HCT116 (cell line): ENCODE results near the gene C1R. TPM values are rescaled to one million over a fixed set of nuclear protein-coding genes. Genes with fewer than 3 reads are reported as not detected.

ENCODE experiments used
- ATAC-seq: fragments of 200-7000 bp; cut with Tn5 transposase; 2 replicates; pipeline ENCODE4 v1.9.1; 2020; ENCODE audit warnings: mild to moderate bottlenecking, moderate library complexity
- BruUV-seq: library from RNA; stranded (reverse); fragments of 400-500 nt; replicated peaks from 2 replicates; lab custom pipeline; 2021; lab: Mats Ljungman, UMichigan
- CTCF ChIA-PET: fragments of 300-600 bp; sonication (Branson Sonifier 250); formaldehyde crosslinking; loops from one replicate; lab custom pipeline; 2021; ENCODE audit warnings: antibody characterized with exemption; lab: Charles Lee
- POLR2A ChIA-PET: fragments of 300-600, 350-600 bp; sonication (Branson Sonifier 250); formaldehyde crosslinking; loops from one replicate; lab custom pipeline; 2021; ENCODE audit warnings: antibody characterized with exemption; lab: Charles Lee
- RAD21 ChIA-PET, 2 experiments: fragments of 300-600 bp; sonication (Branson Sonifier 250); formaldehyde crosslinking; loops; one replicate each; lab custom pipeline; 2023; ENCODE audit warnings: low total read pairs in 2 of 2; ENCODE audit not compliant: uncharacterized antibody in 2 of 2, unreplicated experiment in 2 of 2, low non-redundant PET in 1 of 2; lab: Charles Lee
- DNase-seq: peaks from one replicate; pipeline ENCODE4 v3.0.0-alpha.2; 2010; ENCODE audit warnings: low read depth, low spot score
- H2AFZ ChIP-seq: fragments of 200-600 bp; shearing (Covaris generic), sonication (generic); 2 replicates; pipeline ENCODE4 v1.6.1; 2017; ENCODE audit warnings: low read depth, mixed run types, mixed read lengths, antibody characterized with exemption, low read length; ENCODE audit not compliant: poor library complexity, severe bottlenecking
- H3K27ac ChIP-seq: 2 replicates; pipeline ENCODE4 v1.5.1; 2012; ENCODE audit warnings: low read depth, low read length
- H3K27me3 ChIP-seq: fragments of 200-600 bp; sonication (generic); 2 replicates; pipeline ENCODE4 v1.6.1; 2016; ENCODE audit warnings: mixed run types, low read length, mixed read lengths; ENCODE audit not compliant: insufficient read depth
- H3K36me3 ChIP-seq, 2 experiments: fragments of 200-500 bp in 1 of 2; fragments of 200-600 bp in 1 of 2; sonication (Bioruptor generic) in 1 of 2; sonication (generic) in 1 of 2; 2 replicates each; pipeline versions ENCODE4 v1.5.1 to v1.6.1; 2014 to 2016; ENCODE audit warnings: low read length in 2 of 2, inconsistent platforms in 1 of 2, mixed read lengths in 1 of 2, mixed run types in 1 of 2; ENCODE audit not compliant: insufficient read depth in 2 of 2, control insufficient read depth in 1 of 2
- H3K4me1 ChIP-seq, 2 experiments: fragments of 200-600 bp in 1 of 2; sonication (generic) in 1 of 2; 2 replicates each; pipeline versions ENCODE4 v1.5.1 to v1.6.1; 2012 to 2017; ENCODE audit warnings: low read length in 2 of 2, inconsistent platforms in 1 of 2, mild to moderate bottlenecking in 1 of 2, mixed read lengths in 1 of 2, mixed run types in 1 of 2, moderate library complexity in 1 of 2; ENCODE audit not compliant: insufficient read depth in 2 of 2, control insufficient read depth in 1 of 2
- H3K4me2 ChIP-seq: fragments of 200-600 bp; sonication (generic); 2 replicates; pipeline ENCODE4 v1.6.1; 2017; ENCODE audit warnings: mixed run types, low read length, mixed read lengths
- H3K4me3 ChIP-seq, 2 experiments: fragments of 200-600 bp in 1 of 2; sonication (generic) in 1 of 2; replicated peaks in 1 of 2; 2 replicates each; pipeline ENCODE4 v1.5.1; 2011 to 2016; ENCODE audit warnings: low read length in 2 of 2, control low read depth in 1 of 2, low read depth in 1 of 2, mild to moderate bottlenecking in 1 of 2, mixed read lengths in 1 of 2, mixed run types in 1 of 2
- H3K79me2 ChIP-seq: fragments of 200-600 bp; sonication (generic); 2 replicates; pipeline ENCODE4 v1.6.1; 2017; ENCODE audit warnings: mild to moderate bottlenecking, mixed run types, low read length, moderate library complexity, mixed read lengths; ENCODE audit not compliant: insufficient read depth
- H3K9ac ChIP-seq: fragments of 200-600 bp; sonication (generic); 2 replicates; pipeline ENCODE4 v1.6.1; 2016; ENCODE audit warnings: low read length, mixed read lengths
- H3K9me2 ChIP-seq: fragments of 200-600 bp; sonication (generic), shearing (Covaris generic); 2 replicates; pipeline ENCODE4 v1.6.1; 2017; ENCODE audit warnings: mixed run types, mild to moderate bottlenecking, moderate library complexity; ENCODE audit not compliant: insufficient read depth
- H3K9me3 ChIP-seq, 2 experiments: fragments of 200-500 bp in 1 of 2; fragments of 200-600 bp in 1 of 2; sonication (Bioruptor generic) in 1 of 2; sonication (generic) in 1 of 2; 2 replicates each; pipeline ENCODE4 v1.6.1; 2014 to 2017; ENCODE audit warnings: low read length in 2 of 2, mixed read lengths in 2 of 2, inconsistent platforms in 1 of 2, low read depth in 1 of 2, mild to moderate bottlenecking in 1 of 2, mixed run types in 1 of 2, moderate library complexity in 1 of 2; ENCODE audit not compliant: control insufficient read depth in 1 of 2, insufficient read depth in 1 of 2
- H4K20me1 ChIP-seq: fragments of 200-600 bp; sonication (generic), shearing (Covaris generic); 2 replicates; pipeline ENCODE4 v1.6.1; 2017; ENCODE audit warnings: mixed run types, mild to moderate bottlenecking, moderate library complexity; ENCODE audit not compliant: insufficient read depth
- EGR1 ChIP-seq: IDR thresholded peaks from 2 replicates; pipeline ENCODE4 v1.6.1; 2012; ENCODE audit warnings: low read depth
- ELF1 ChIP-seq: IDR thresholded peaks from 2 replicates; pipeline ENCODE4 v1.6.1; 2012; ENCODE audit warnings: low read depth, borderline replicate concordance
- POLR2A ChIP-seq: IDR thresholded peaks from 2 replicates; pipeline ENCODE4 v1.7.0; 2011; ENCODE audit warnings: borderline replicate concordance; ENCODE audit not compliant: insufficient read depth, insufficient read length; ENCODE audit errors: extremely low read depth
- POLR2AphosphoS5 ChIP-seq: IDR thresholded peaks from 2 replicates; pipeline ENCODE4 v1.6.1; 2011; ENCODE audit warnings: mild to moderate bottlenecking, low read depth, low read length, moderate library complexity
- RAD21 ChIP-seq: IDR thresholded peaks from 2 replicates; pipeline ENCODE4 v1.6.1; 2012; ENCODE audit warnings: low read depth, mild to moderate bottlenecking
- TCF7L2 ChIP-seq: IDR thresholded peaks from 2 replicates; pipeline ENCODE4 v1.7.0; 2011; ENCODE audit warnings: borderline replicate concordance, inconsistent platforms; ENCODE audit not compliant: insufficient read depth, insufficient read length; ENCODE audit errors: extremely low read depth
- ZNF274 ChIP-seq: fragments of 200-500 bp; sonication (Bioruptor generic); IDR thresholded peaks from 2 replicates; pipeline ENCODE4 v1.6.1; 2014; ENCODE audit warnings: mild to moderate bottlenecking, low read depth, low read length, inconsistent platforms
- intact Hi-C: fragments of 100-400 bp; cut with micrococcal nuclease; formaldehyde crosslinking; loops from 2 replicates; pipeline ENCODE4 v1.10.0; 2022
- total RNA-seq: library from RNA; stranded (reverse); gene quantifications from one replicate; pipeline ENCODE4 v1.2.1, GENCODE V29; 2021; ENCODE audit not compliant: unreplicated experiment
- TF ChIP-seq, protein P1 (sequence below): IDR thresholded peaks from 2 replicates; pipeline ENCODE4 v1.6.1; 2011; ENCODE audit warnings: mild to moderate bottlenecking, low read length, moderate library complexity; ENCODE audit not compliant: insufficient replicate concordance; ENCODE audit errors: extremely low read depth
- TF ChIP-seq, protein P2 (sequence below), 3 experiments: fragments of 200-600 bp in 1 of 3; sonication (generic) in 1 of 3; IDR thresholded peaks in 2 of 3; conservative IDR thresholded peaks in 1 of 3; 2 replicates each; pipeline ENCODE4 v1.5.1; 2012 to 2017; ENCODE audit warnings: low read depth in 2 of 3, low read length in 2 of 3, antibody characterized with exemption in 1 of 3, borderline replicate concordance in 1 of 3, control low read depth in 1 of 3, mild to moderate bottlenecking in 1 of 3, mixed read lengths in 1 of 3, mixed run types in 1 of 3, moderate library complexity in 1 of 3; ENCODE audit not compliant: insufficient read depth in 1 of 3
- TF ChIP-seq, protein P3 (sequence below): IDR thresholded peaks from 2 replicates; pipeline ENCODE4 v1.6.1; 2012; ENCODE audit warnings: low read depth

Gene C1R
- total RNA-seq, 1 experiment from 2014 or later: 4.3 TPM

- ChIA-PET RAD21 (no interaction called here), POLR2A (no interaction called here), CTCF (no interaction called here)
- H3K27me3 ChIP-seq: no peaks in the 10 kb centered on the region
- no TSS peak for BruUV-seq
- H2AFZ ChIP-seq: no peak overlapping the region
- ATAC-seq (no peak), DNase-seq (no peak)
- intact Hi-C loops: no loop called here
- H3K9me3 ChIP-seq: no peaks in the 10 kb centered on the region
- no peaks in the 10 kb centered on the region for H4K20me1 ChIP-seq
- TF ChIP-seq POLR2A: no peak
- no peak for TF ChIP-seq RAD21
- TF ChIP-seq, protein P1, sequence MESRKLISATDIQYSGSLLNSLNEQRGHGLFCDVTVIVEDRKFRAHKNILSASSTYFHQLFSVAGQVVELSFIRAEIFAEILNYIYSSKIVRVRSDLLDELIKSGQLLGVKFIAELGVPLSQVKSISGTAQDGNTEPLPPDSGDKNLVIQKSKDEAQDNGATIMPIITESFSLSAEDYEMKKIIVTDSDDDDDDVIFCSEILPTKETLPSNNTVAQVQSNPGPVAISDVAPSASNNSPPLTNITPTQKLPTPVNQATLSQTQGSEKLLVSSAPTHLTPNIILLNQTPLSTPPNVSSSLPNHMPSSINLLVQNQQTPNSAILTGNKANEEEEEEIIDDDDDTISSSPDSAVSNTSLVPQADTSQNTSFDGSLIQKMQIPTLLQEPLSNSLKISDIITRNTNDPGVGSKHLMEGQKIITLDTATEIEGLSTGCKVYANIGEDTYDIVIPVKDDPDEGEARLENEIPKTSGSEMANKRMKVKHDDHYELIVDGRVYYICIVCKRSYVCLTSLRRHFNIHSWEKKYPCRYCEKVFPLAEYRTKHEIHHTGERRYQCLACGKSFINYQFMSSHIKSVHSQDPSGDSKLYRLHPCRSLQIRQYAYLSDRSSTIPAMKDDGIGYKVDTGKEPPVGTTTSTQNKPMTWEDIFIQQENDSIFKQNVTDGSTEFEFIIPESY: no peak
- TF ChIP-seq TCF7L2: no peak
- TF ChIP-seq EGR1: no peak
- no peak for TF ChIP-seq ELF1
- no peak for TF ChIP-seq POLR2AphosphoS5
- TF ChIP-seq, protein P2, sequence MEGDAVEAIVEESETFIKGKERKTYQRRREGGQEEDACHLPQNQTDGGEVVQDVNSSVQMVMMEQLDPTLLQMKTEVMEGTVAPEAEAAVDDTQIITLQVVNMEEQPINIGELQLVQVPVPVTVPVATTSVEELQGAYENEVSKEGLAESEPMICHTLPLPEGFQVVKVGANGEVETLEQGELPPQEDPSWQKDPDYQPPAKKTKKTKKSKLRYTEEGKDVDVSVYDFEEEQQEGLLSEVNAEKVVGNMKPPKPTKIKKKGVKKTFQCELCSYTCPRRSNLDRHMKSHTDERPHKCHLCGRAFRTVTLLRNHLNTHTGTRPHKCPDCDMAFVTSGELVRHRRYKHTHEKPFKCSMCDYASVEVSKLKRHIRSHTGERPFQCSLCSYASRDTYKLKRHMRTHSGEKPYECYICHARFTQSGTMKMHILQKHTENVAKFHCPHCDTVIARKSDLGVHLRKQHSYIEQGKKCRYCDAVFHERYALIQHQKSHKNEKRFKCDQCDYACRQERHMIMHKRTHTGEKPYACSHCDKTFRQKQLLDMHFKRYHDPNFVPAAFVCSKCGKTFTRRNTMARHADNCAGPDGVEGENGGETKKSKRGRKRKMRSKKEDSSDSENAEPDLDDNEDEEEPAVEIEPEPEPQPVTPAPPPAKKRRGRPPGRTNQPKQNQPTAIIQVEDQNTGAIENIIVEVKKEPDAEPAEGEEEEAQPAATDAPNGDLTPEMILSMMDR (IDR thresholded peaks at IDR 0.05 in 2 of 3, conservative IDR thresholded peaks at IDR 0.05 in 1 of 3; ENCODE audit: borderline replicate concordance in 1 of 3, insufficient read depth in 1 of 3, low read depth in 2 of 3, low read length in 2 of 3): no peak
- TF ChIP-seq ZNF274: no peak
- TF ChIP-seq, protein P3, sequence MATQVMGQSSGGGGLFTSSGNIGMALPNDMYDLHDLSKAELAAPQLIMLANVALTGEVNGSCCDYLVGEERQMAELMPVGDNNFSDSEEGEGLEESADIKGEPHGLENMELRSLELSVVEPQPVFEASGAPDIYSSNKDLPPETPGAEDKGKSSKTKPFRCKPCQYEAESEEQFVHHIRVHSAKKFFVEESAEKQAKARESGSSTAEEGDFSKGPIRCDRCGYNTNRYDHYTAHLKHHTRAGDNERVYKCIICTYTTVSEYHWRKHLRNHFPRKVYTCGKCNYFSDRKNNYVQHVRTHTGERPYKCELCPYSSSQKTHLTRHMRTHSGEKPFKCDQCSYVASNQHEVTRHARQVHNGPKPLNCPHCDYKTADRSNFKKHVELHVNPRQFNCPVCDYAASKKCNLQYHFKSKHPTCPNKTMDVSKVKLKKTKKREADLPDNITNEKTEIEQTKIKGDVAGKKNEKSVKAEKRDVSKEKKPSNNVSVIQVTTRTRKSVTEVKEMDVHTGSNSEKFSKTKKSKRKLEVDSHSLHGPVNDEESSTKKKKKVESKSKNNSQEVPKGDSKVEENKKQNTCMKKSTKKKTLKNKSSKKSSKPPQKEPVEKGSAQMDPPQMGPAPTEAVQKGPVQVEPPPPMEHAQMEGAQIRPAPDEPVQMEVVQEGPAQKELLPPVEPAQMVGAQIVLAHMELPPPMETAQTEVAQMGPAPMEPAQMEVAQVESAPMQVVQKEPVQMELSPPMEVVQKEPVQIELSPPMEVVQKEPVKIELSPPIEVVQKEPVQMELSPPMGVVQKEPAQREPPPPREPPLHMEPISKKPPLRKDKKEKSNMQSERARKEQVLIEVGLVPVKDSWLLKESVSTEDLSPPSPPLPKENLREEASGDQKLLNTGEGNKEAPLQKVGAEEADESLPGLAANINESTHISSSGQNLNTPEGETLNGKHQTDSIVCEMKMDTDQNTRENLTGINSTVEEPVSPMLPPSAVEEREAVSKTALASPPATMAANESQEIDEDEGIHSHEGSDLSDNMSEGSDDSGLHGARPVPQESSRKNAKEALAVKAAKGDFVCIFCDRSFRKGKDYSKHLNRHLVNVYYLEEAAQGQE: no peak
- H3K4me1 ChIP-seq: no peaks in the 10 kb centered on the region
- no peak overlapping the region for H3K9ac ChIP-seq
- H3K4me3 ChIP-seq: no peak overlapping the region
- no peaks in the 10 kb centered on the region for H3K9me2 ChIP-seq
- H3K27ac ChIP-seq: no peak overlapping the region
- H3K36me3 ChIP-seq: peaks cover 5 to 6% of the 10 kb centered on the region in 2 experiments; a peak in 2 of 4 replicates
- no peaks in the 10 kb centered on the region for H3K79me2 ChIP-seq
- no peak overlapping the region for H3K4me2 ChIP-seq
Observed at GRCh38 chr12:7100239-7100638, 8.0 kb upstream of the C1R start.
